Thyroid gland (tissue), 4 donors: Measurements from ENCODE around the gene SCN8A.

Experiments used
- CTCF ChIP-seq, 6 experiments: fragments of 200-600 bp in 3 of 6; fragments of 450-650 bp in 3 of 6; sonication (generic) in 3 of 6; IDR thresholded peaks; one replicate each; pipeline ENCODE4 v1.5.1; 2016 to 2019; ENCODE audit warnings: antibody characterized with exemption in 6 of 6, mild to moderate bottlenecking in 2 of 6, inconsistent platforms in 1 of 6, moderate library complexity in 1 of 6
- POLR2A ChIP-seq, 2 donors: fragments of 450-650 bp; IDR thresholded peaks; one replicate each; pipeline ENCODE4 v1.6.1; 2017; ENCODE audit warnings: antibody characterized with exemption in 2 of 2, mild to moderate bottlenecking in 2 of 2, moderate library complexity in 1 of 2

GRCh38 chr12:51726931-51727330 is 135.9 kb downstream of the SCN8A start:
- no peak for TF ChIP-seq CTCF (IDR thresholded peaks at IDR 0.05)
- TF ChIP-seq POLR2A (IDR thresholded peaks at IDR 0.05) = no peak
